GM12878 (cell line): ENCODE results near the gene HDAC9. TPM values are rescaled to one million over a fixed set of nuclear protein-coding genes. Genes with fewer than 3 reads are reported as not detected.

Source experiments
- ATAC-seq: fragments of 200-7000 bp; cut with Tn5 transposase; 3 replicates; pipeline ENCODE4 v1.9.1; 2020; ENCODE audit warnings: mild to moderate bottlenecking, moderate library complexity
- BruUV-seq: library from RNA; stranded (reverse); fragments of 400-500 nt; replicated peaks from 2 replicates; lab custom pipeline; 2021; lab: Mats Ljungman, UMichigan
- CTCF ChIA-PET: fragments of 300-600 bp; sonication (Branson Sonifier 250); formaldehyde crosslinking; extraction: SDS; loops from one replicate; lab custom pipeline; 2021; ENCODE audit warnings: inconsistent platforms; lab: Yijun Ruan, JAX
- POLR2A ChIA-PET: fragments of 350-600 bp; formaldehyde crosslinking; extraction: SDS; loops from one replicate; lab custom pipeline; 2021; ENCODE audit warnings: inconsistent platforms; lab: Charles Lee
- RAD21 ChIA-PET: fragments of 300-600 bp; sonication (Branson Sonifier 250); formaldehyde crosslinking; loops from one replicate; lab custom pipeline; 2023; ENCODE audit warnings: antibody characterized with exemption; ENCODE audit not compliant: unreplicated experiment; lab: Charles Lee
- SMC1A ChIA-PET: fragments of 300-600 bp; sonication (Branson Sonifier 250); formaldehyde crosslinking; loops from one replicate; lab custom pipeline; 2023; ENCODE audit not compliant: unreplicated experiment, uncharacterized antibody; lab: Charles Lee
- DNase-seq: peaks from one replicate; pipeline ENCODE4 v3.0.0-alpha.2; 2011; ENCODE audit warnings: low read depth, low spot score
- FAIRE-seq: peaks from 3 replicates; lab custom pipeline; 2011; peaks lifted over from hg19 to GRCh38; lab: Jason Lieb, UNC
- H2AFZ ChIP-seq: 2 replicates; pipeline ENCODE4 v1.6.0; 2011; ENCODE audit warnings: low read depth, low read length, control low read depth; ENCODE audit not compliant: control insufficient read depth
- H3K27ac ChIP-seq: 2 replicates; pipeline ENCODE4 v1.5.1; 2011; ENCODE audit warnings: control low read depth; ENCODE audit not compliant: control insufficient read depth, insufficient read depth
- H3K27me3 ChIP-seq, 2 experiments: replicated peaks in 1 of 2; 2 replicates each; pipeline versions ENCODE4 v1.6.0 to v1.6.1; 2011; ENCODE audit warnings: low read length in 1 of 2; ENCODE audit not compliant: control insufficient read depth in 2 of 2, insufficient read depth in 2 of 2
- H3K36me3 ChIP-seq, 2 experiments: 2 replicates each; pipeline ENCODE4 v1.5.1; 2011; ENCODE audit warnings: low read length in 1 of 2; ENCODE audit not compliant: control insufficient read depth in 2 of 2, insufficient read depth in 2 of 2
- H3K4me1 ChIP-seq: 2 replicates; pipeline ENCODE4 v1.6.1; 2011; ENCODE audit warnings: mild to moderate bottlenecking, low read length, moderate library complexity, mixed read lengths; ENCODE audit not compliant: control insufficient read depth, insufficient read depth
- H3K4me2 ChIP-seq: 2 replicates; pipeline ENCODE4 v1.6.0; 2011; ENCODE audit warnings: control low read depth; ENCODE audit not compliant: control insufficient read depth, insufficient read depth
- H3K4me3 ChIP-seq: fragments of 200-600 bp; sonication (generic); 2 replicates; pipeline ENCODE4 v1.5.1; 2016
- H3K79me2 ChIP-seq: 2 replicates; pipeline ENCODE4 v1.6.0; 2011; ENCODE audit warnings: low read length; ENCODE audit not compliant: control insufficient read depth, insufficient read depth
- H3K9ac ChIP-seq: 2 replicates; pipeline ENCODE4 v1.8.0; 2011; ENCODE audit warnings: low read length, control low read depth, mixed read lengths; ENCODE audit not compliant: control insufficient read depth, insufficient read depth
- H3K9me3 ChIP-seq: replicated peaks from 3 replicates; pipeline ENCODE4 v1.5.1; 2011; ENCODE audit warnings: mild to moderate bottlenecking, low read length; ENCODE audit not compliant: control insufficient read depth, insufficient read depth
- H4K20me1 ChIP-seq: 2 replicates; pipeline ENCODE4 v1.6.0; 2011; ENCODE audit not compliant: control insufficient read depth, insufficient read depth
- BMI1 ChIP-seq: fragments of 450-650 bp; IDR thresholded peaks from 2 replicates; pipeline ENCODE4 v1.6.1; 2016; ENCODE audit warnings: mild to moderate bottlenecking, moderate library complexity, borderline replicate concordance
- CEBPB ChIP-seq, 2 experiments: fragments of 150-350 bp in 1 of 2; IDR thresholded peaks; 2 replicates each; pipeline ENCODE4 v1.6.1; 2012 to 2014; ENCODE audit warnings: low read depth in 2 of 2, low read length in 2 of 2, borderline replicate concordance in 1 of 2, inconsistent platforms in 1 of 2
- CEBPZ ChIP-seq: fragments of 150-350 bp; IDR thresholded peaks from 2 replicates; pipeline ENCODE4 v1.6.1; 2016; ENCODE audit warnings: low read depth, low read length
- EZH2 ChIP-seq: IDR thresholded peaks from 2 replicates; pipeline ENCODE4 v1.6.1; 2012; ENCODE audit warnings: low read depth, mild to moderate bottlenecking, control low read depth, inconsistent platforms, low read length, borderline replicate concordance; ENCODE audit not compliant: control insufficient read depth
- IKZF2 ChIP-seq, 2 experiments: fragments of 450-650 bp; IDR thresholded peaks; 2 replicates each; pipeline ENCODE4 v1.6.1; 2017; ENCODE audit warnings: mild to moderate bottlenecking in 2 of 2, moderate library complexity in 2 of 2
- KAT2A ChIP-seq: conservative IDR thresholded peaks from 2 replicates; pipeline ENCODE4 v1.6.1; 2011; ENCODE audit warnings: low read depth, low read length; ENCODE audit not compliant: control insufficient read depth
- LARP7 ChIP-seq: fragments of 450-650 bp; IDR thresholded peaks from 2 replicates; pipeline ENCODE4 v1.6.1; 2017; ENCODE audit warnings: mild to moderate bottlenecking
- MLLT1 ChIP-seq: fragments of 450-650 bp; IDR thresholded peaks from 2 replicates; pipeline ENCODE4 v1.6.1; 2016; ENCODE audit warnings: mild to moderate bottlenecking
- SMARCA5 ChIP-seq: fragments of 450-650 bp; IDR thresholded peaks from 2 replicates; pipeline ENCODE4 v1.6.1; 2017; ENCODE audit warnings: mild to moderate bottlenecking
- SMC3 ChIP-seq: IDR thresholded peaks from 2 replicates; pipeline ENCODE4 v1.6.1; 2011; ENCODE audit warnings: low read length, improper control_type of control experiment, borderline replicate concordance
- SUZ12 ChIP-seq: fragments of 200-600 bp; sonication (generic); IDR thresholded peaks from one replicate; pipeline ENCODE4 v1.6.1; 2018; ENCODE audit warnings: antibody characterized with exemption, mild to moderate bottlenecking; ENCODE audit not compliant: unreplicated experiment
- ZZZ3 ChIP-seq: IDR thresholded peaks from 2 replicates; pipeline ENCODE4 v1.6.1; 2011; ENCODE audit warnings: low read depth; ENCODE audit not compliant: control insufficient read depth, insufficient read length
- WGBS: methylation state at CpG from one replicate; pipeline ENCODE4 v1.1.6; 2016; ENCODE audit warnings: low lambda C conversion rate; ENCODE audit not compliant: insufficient replicate concordance, insufficient coverage; ENCODE audit errors: missing lambda C conversion rate; 5-methylcytosine and 5-hydroxymethylcytosine counted together
- in situ Hi-C: fragments of 300-500 bp; cut with MboI; formaldehyde crosslinking; loops from 9 replicates; pipeline ENCODE4 v1.14.3; 2018; ENCODE audit warnings: mixed read lengths
- intact Hi-C: fragments of 100-400 bp; cut with micrococcal nuclease; formaldehyde crosslinking; loops from one replicate; pipeline ENCODE4 v1.14.2; 2022; ENCODE audit not compliant: unreplicated experiment
- polyA plus RNA-seq, 11 experiments: library from polyadenylated mRNA; depleted of rRNA in 4 of 11; unstranded in 6 of 11; stranded (reverse) in 5 of 11; fragments of >200 nt; fragmentation: Nextera tagmentation in 4 of 11; fragmentation: Illumina TruSeq in 1 of 11; extraction: Ambion mirVana in 4 of 11; extraction: Trizol in 1 of 11; gene quantifications; 1 replicate in 1 of 11; 2 replicates in 10 of 11; pipeline versions ENCODE4 v1.2.1 to v1.2.3, GENCODE V29; 2011 to 2016; ENCODE audit warnings: inconsistent platforms in 2 of 11, missing spikeins in 2 of 11, low read depth in 1 of 11
- total RNA-seq, 4 experiments: library from RNA; depleted of rRNA in 3 of 4; stranded (reverse); fragments of >200 nt in 3 of 4; fragmentation: Illumina TruSeq in 1 of 4; extraction: Trizol in 1 of 4; gene quantifications; 2 replicates each; pipeline versions ENCODE4 v1.2.1 to v1.2.3, GENCODE V29; 2013 to 2021

Gene HDAC9
- total and polyA plus RNA-seq, 10 of the 15 experiments (the other 5 are each of a cell fraction or from before 2014, with no cell fraction given): 0.73 to 12.8 (median 0.92) TPM

DNA sequence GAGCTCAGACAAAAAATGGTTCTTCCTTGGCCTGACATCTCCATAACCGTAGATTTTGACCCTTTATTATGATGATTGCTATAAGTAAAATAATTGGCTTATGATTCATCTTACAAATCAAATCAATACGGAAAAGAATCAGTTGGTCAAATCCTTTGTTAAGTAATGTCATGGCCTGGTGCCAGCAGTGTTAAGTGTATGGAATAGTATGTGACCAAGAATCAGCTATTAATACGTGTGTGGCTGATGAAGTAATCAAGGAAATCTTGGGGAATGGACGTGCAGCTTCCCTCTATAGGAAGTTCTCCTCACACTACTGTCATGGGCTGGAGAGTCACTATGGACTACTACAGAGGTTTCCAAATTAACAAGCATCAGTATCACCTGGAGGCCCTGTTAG lies 391.3 kb downstream of the HDAC9 start:
- H3K4me2 ChIP-seq: no peak overlapping the region
- no peaks in the 10 kb centered on the region for H3K4me1 ChIP-seq
- no peak for TF ChIP-seq SUZ12
- no peak for TF ChIP-seq KAT2A
- in situ Hi-C loops: no loop called here
- intact Hi-C loops: no loop called here
- no peak for DNase-seq
- no peak overlapping the region for H3K9ac ChIP-seq
- no peak overlapping the region for H3K4me3 ChIP-seq
- no peak for FAIRE-seq
- ChIA-PET RAD21 (no interaction called here), CTCF (interaction anchor here (0.6 kb wide), 1 partner anchor 227 kb away, joined by 3 read pairs; no protein-coding TSS in a partner anchor), POLR2A (no interaction called here), SMC1A (interaction anchor here (2.1 kb wide), 1 partner anchor 36 kb away, joined by 6 read pairs; no protein-coding TSS in a partner anchor)
- no peak overlapping the region for H3K27ac ChIP-seq
- 19% methylated on average over 4 of the region's 4 CpGs for WGBS
- no peak for ATAC-seq
- no peaks in the 10 kb centered on the region for H3K36me3 ChIP-seq
- H2AFZ ChIP-seq: no peak overlapping the region
- BruUV-seq: no TSS peak
- H4K20me1 ChIP-seq: no peaks in the 10 kb centered on the region
- no peaks in the 10 kb centered on the region for H3K79me2 ChIP-seq
- H3K27me3 ChIP-seq: no peaks in the 10 kb centered on the region
- no peaks in the 10 kb centered on the region for H3K9me3 ChIP-seq

GRCh38 chr7:18889436-18889835 lies 393.9 kb downstream of the HDAC9 start:
- in situ Hi-C loops (no loop called here), intact Hi-C loops (no loop called here)
- Histone ChIP-seq H3K9me3 (no peaks in the 10 kb centered on the region), H3K4me2 (no peak overlapping the region), H3K36me3 (no peaks in the 10 kb centered on the region), H3K27ac (no peak overlapping the region), H3K27me3 (no peaks in the 10 kb centered on the region), H4K20me1 (no peaks in the 10 kb centered on the region), H3K79me2 (no peaks in the 10 kb centered on the region), H3K4me3 (no peak overlapping the region), H2AFZ (no peak overlapping the region), H3K4me1 (no peaks in the 10 kb centered on the region), H3K9ac (no peak overlapping the region)
- ChIA-PET SMC1A (no interaction called here), CTCF (no interaction called here), POLR2A (no interaction called here), RAD21 (no interaction called here)
- FAIRE-seq (no peak), DNase-seq (no peak), ATAC-seq (no peak)
- 0% methylated on average over 1 of the region's 1 CpG for WGBS
- TF ChIP-seq CEBPZ (no peak), BMI1 (no peak), IKZF2 (IDR thresholded peaks at IDR 0.05) (no peak), LARP7 (no peak), SMC3 (no peak), SMARCA5 (no peak), CEBPB (IDR thresholded peaks at IDR 0.05; ENCODE audit: borderline replicate concordance in 1 of 2, low read depth in 2 of 2, low read length in 2 of 2) (no peak), EZH2 (no peak), MLLT1 (no peak), ZZZ3 (no peak)
- BruUV-seq: no TSS peak
